Mesenchymal stem cell (in vitro differentiated cells and primary cell): ENCODE measurements around the gene CD44.

ENCODE experiments used
- DNase-seq: peaks from one replicate; pipeline ENCODE4 v3.0.0-alpha.2; 2013
- H2AFZ ChIP-seq: one replicate; pipeline ENCODE4 v1.6.1; 2013; ENCODE audit warnings: low read depth, mild to moderate bottlenecking, control low read depth, inconsistent platforms, low read length, moderate library complexity
- H2AK5ac ChIP-seq: 2 replicates; pipeline ENCODE4 v1.6.1; 2013; ENCODE audit warnings: low read length, moderate library complexity, mild to moderate bottlenecking, inconsistent platforms; ENCODE audit not compliant: severe bottlenecking
- H2BK120ac ChIP-seq: one replicate; pipeline ENCODE4 v1.6.1; 2013; ENCODE audit warnings: low read depth, mild to moderate bottlenecking, inconsistent platforms, low read length, moderate library complexity
- H2BK12ac ChIP-seq, 2 experiments: one replicate each; pipeline ENCODE4 v1.6.1; 2013; ENCODE audit warnings: inconsistent platforms in 2 of 2, low read length in 2 of 2, mild to moderate bottlenecking in 2 of 2, moderate library complexity in 2 of 2, control low read depth in 1 of 2
- H2BK15ac ChIP-seq: one replicate; pipeline ENCODE4 v1.6.1; 2013; ENCODE audit warnings: mild to moderate bottlenecking, low read depth, inconsistent platforms; ENCODE audit not compliant: poor library complexity, severe bottlenecking
- H2BK5ac ChIP-seq: 2 replicates; pipeline ENCODE4 v1.6.1; 2013; ENCODE audit warnings: low read depth, mild to moderate bottlenecking, low read length, control low read depth, inconsistent platforms; ENCODE audit not compliant: poor library complexity, severe bottlenecking
- H3K14ac ChIP-seq, 2 experiments: one replicate each; pipeline ENCODE4 v1.6.1; 2013; ENCODE audit warnings: inconsistent platforms in 2 of 2, low read length in 2 of 2, control low read depth in 1 of 2, mild to moderate bottlenecking in 1 of 2, moderate library complexity in 1 of 2
- H3K18ac ChIP-seq, 2 experiments: one replicate each; pipeline ENCODE4 v1.6.1; 2013; ENCODE audit warnings: inconsistent platforms in 2 of 2, low read length in 2 of 2, control low read depth in 1 of 2, low read depth in 1 of 2, mild to moderate bottlenecking in 1 of 2
- H3K23ac ChIP-seq, 2 experiments: one replicate each; pipeline ENCODE4 v1.6.1; 2013; ENCODE audit warnings: inconsistent platforms in 2 of 2, low read length in 2 of 2, mild to moderate bottlenecking in 2 of 2, moderate library complexity in 2 of 2, control low read depth in 1 of 2
- H3K27ac ChIP-seq: 2 replicates; pipeline ENCODE4 v1.5.1; 2013; ENCODE audit warnings: mild to moderate bottlenecking, moderate library complexity, low read length, control low read depth, inconsistent platforms; ENCODE audit not compliant: poor library complexity, severe bottlenecking
- H3K27me3 ChIP-seq, 2 experiments: 2 replicates each; pipeline versions ENCODE4 v1.6.1 to v1.7.0; 2013; ENCODE audit warnings: low read length in 2 of 2, mild to moderate bottlenecking in 2 of 2, moderate library complexity in 2 of 2, control low read depth in 1 of 2, inconsistent platforms in 1 of 2; ENCODE audit not compliant: control insufficient read depth in 1 of 2, insufficient read depth in 1 of 2
- H3K36me3 ChIP-seq, 2 experiments: 2 replicates each; pipeline versions ENCODE4 v1.6.1 to v1.7.0; 2013; ENCODE audit warnings: low read length in 2 of 2, control low read depth in 1 of 2, inconsistent platforms in 1 of 2, low read depth in 1 of 2, mild to moderate bottlenecking in 1 of 2; ENCODE audit not compliant: insufficient read depth in 2 of 2, control insufficient read depth in 1 of 2
- H3K4ac ChIP-seq, 2 experiments: one replicate each; pipeline ENCODE4 v1.6.1; 2013; ENCODE audit warnings: inconsistent platforms in 2 of 2, low read length in 2 of 2, mild to moderate bottlenecking in 2 of 2, moderate library complexity in 2 of 2, control low read depth in 1 of 2, low read depth in 1 of 2
- H3K4me1 ChIP-seq: 2 replicates; pipeline ENCODE4 v1.6.1; 2013; ENCODE audit warnings: low read depth, low read length, control low read depth; ENCODE audit not compliant: control insufficient read depth, insufficient read depth
- H3K4me2 ChIP-seq: 2 replicates; pipeline ENCODE4 v1.6.1; 2013; ENCODE audit warnings: low read length, mild to moderate bottlenecking, inconsistent platforms; ENCODE audit not compliant: poor library complexity, severe bottlenecking
- H3K4me3 ChIP-seq, 2 experiments: 2 replicates each; pipeline versions ENCODE4 v1.5.1 to v1.7.0; 2013; ENCODE audit warnings: low read length in 2 of 2, mild to moderate bottlenecking in 2 of 2, control low read depth in 1 of 2, low read depth in 1 of 2; ENCODE audit not compliant: insufficient read depth in 1 of 2
- H3K79me1 ChIP-seq: replicated peaks from 2 replicates; pipeline ENCODE4 v1.6.1; 2013; ENCODE audit warnings: mild to moderate bottlenecking, control low read depth, low read length, inconsistent platforms; ENCODE audit not compliant: poor library complexity, severe bottlenecking
- H3K9ac ChIP-seq: 2 replicates; pipeline ENCODE4 v1.7.0; 2013; ENCODE audit warnings: mild to moderate bottlenecking, low read length, moderate library complexity
- H3K9me3 ChIP-seq: 2 replicates; pipeline ENCODE4 v1.7.0; 2013; ENCODE audit warnings: mild to moderate bottlenecking, low read length; ENCODE audit not compliant: control insufficient read depth
- H4K8ac ChIP-seq: one replicate; pipeline ENCODE4 v1.6.1; 2013; ENCODE audit warnings: inconsistent platforms, mild to moderate bottlenecking, low read length, moderate library complexity
- H4K91ac ChIP-seq: one replicate; pipeline ENCODE4 v1.6.1; 2013; ENCODE audit warnings: mild to moderate bottlenecking, low read length, inconsistent platforms
- WGBS: methylation state at CpG from one replicate; pipeline ENCODE4 v1.1.7; 2013; ENCODE audit warnings: mixed read lengths; 5-methylcytosine and 5-hydroxymethylcytosine counted together

CD44 gene

DNA sequence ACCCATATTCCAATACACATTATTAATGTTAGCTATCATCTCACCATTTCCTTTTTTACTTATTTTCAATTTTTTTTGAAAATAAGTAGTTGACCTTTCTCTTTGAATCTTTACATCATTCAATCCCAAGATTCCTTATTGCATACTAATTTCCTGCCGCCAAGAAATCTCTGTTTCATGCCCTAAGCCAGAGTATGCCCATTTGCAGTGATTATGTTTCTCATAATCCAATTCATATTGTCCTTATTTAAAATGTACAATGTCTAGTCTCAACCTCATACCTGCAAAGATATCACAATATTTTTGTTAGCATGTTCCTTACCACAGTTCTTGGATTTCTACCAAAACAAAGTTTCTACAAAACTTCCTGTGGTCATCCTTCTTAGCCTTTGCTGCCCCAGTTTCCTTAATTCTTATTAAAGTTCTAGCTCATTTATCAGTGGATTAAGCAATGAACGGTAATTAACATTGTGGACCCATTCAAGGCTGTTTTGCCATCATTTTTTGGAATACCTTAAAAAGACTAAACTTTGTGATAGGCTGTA lies 75.3 kb downstream of the CD44 start:
- H3K14ac ChIP-seq: no peak overlapping the region
- H3K27me3 ChIP-seq: no peaks in the 10 kb centered on the region
- no peak overlapping the region for H3K4ac ChIP-seq
- H3K4me3 ChIP-seq: no peak overlapping the region
- peaks cover 8% of the 10 kb centered on the region for H3K4me1 ChIP-seq
- no peak overlapping the region for H3K23ac ChIP-seq
- no peak overlapping the region for H4K91ac ChIP-seq
- H3K27ac ChIP-seq: peak overlapping the region; percentile 86
- H3K9me3 ChIP-seq: peaks cover 8% of the 10 kb centered on the region
- H4K8ac ChIP-seq: no peak overlapping the region
- no peak overlapping the region for H2BK15ac ChIP-seq
- peaks cover 9 to 82% of the 10 kb centered on the region in 2 experiments for H3K36me3 ChIP-seq
- peaks cover 19% of the 10 kb centered on the region for H3K79me1 ChIP-seq
- H2AFZ ChIP-seq: no peak overlapping the region
- H2BK5ac ChIP-seq: no peak overlapping the region
- 68% methylated on average over 2 of the region's 2 CpGs for WGBS
- H2AK5ac ChIP-seq: no peak overlapping the region
- no peak overlapping the region for H2BK120ac ChIP-seq
- DNase-seq: no peak
- peak overlapping the region; percentile 5 for H3K4me2 ChIP-seq
- peak overlapping the region in 1 of 2 experiments; percentile 19 for H3K18ac ChIP-seq
- H2BK12ac ChIP-seq: no peak overlapping the region
- peak overlapping the region; percentile 80 for H3K9ac ChIP-seq

DNA sequence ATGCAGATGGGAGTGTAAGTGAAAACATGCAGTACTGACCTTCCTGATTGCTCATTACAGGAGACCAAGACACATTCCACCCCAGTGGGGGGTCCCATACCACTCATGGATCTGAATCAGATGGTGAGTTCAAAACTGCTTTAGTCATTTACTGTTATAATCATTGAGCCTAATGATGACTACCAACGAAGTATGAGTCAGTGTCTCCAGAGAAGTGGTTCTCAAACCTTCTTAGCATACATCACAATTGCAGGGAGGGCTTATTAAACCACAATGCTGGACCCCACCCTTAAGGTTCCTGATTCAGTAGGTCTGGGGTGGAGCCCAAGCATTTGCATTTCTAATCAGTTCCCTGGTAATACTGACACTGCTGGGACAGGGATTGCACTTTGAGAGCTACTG lies 75.8 kb downstream of the CD44 start:
- peak; percentile 94 for DNase-seq
- peak overlapping the region in 1 of 2 experiments; percentile 13 for H3K4ac ChIP-seq
- 0% methylated on average over 1 of the region's 1 CpG for WGBS

DNA sequence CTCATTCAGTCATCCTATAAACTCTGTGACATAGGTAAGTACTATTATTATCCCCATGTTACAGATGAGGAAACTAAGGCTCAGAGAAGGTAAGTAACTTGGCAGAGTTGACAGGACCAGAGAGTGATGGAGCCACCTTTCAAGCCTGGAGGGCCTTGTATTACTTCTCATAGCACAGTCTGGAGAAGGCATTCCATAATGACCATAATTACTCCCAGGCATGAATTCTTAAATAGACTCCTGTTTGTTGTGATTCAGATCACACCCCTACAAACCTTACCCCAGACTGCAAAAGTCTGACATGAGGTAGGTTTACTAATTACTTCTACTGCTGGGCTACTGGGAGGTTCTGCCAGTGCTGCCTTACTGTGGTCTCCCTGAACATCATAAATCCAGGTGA lies 77.0 kb downstream of the CD44 start:
- H3K36me3 ChIP-seq: peaks cover 13 to 82% of the 10 kb centered on the region in 2 experiments
- no peak overlapping the region for H2BK15ac ChIP-seq
- no peak overlapping the region for H3K14ac ChIP-seq
- peaks cover 21% of the 10 kb centered on the region for H3K79me1 ChIP-seq
- no peaks in the 10 kb centered on the region for H3K27me3 ChIP-seq
- no peak overlapping the region for H3K4me3 ChIP-seq
- H3K9me3 ChIP-seq: no peaks in the 10 kb centered on the region
- no peak overlapping the region for H3K27ac ChIP-seq
- no peak overlapping the region for H2BK12ac ChIP-seq
- H3K9ac ChIP-seq: peak overlapping the region; percentile 78
- H2AFZ ChIP-seq: no peak overlapping the region
- no peak overlapping the region for H3K4me2 ChIP-seq
- H4K8ac ChIP-seq: no peak overlapping the region
- H3K4ac ChIP-seq: no peak overlapping the region
- H4K91ac ChIP-seq: no peak overlapping the region
- H3K4me1 ChIP-seq: peaks cover 8% of the 10 kb centered on the region
- H3K18ac ChIP-seq: no peak overlapping the region
- H3K23ac ChIP-seq: no peak overlapping the region
- H2AK5ac ChIP-seq: no peak overlapping the region
- no peak overlapping the region for H2BK5ac ChIP-seq
- no peak overlapping the region for H2BK120ac ChIP-seq
- no peak for DNase-seq

More for the DNA sequence above, 75.8 kb downstream of the CD44 start:
- H3K27ac ChIP-seq: peak overlapping the region; percentile 86
- H4K91ac ChIP-seq: no peak overlapping the region
- H3K23ac ChIP-seq: no peak overlapping the region
- no peak overlapping the region for H2BK120ac ChIP-seq
- peak overlapping the region in 1 of 2 experiments; percentile 19 for H3K18ac ChIP-seq
- H2BK5ac ChIP-seq: no peak overlapping the region
- no peak overlapping the region for H2BK12ac ChIP-seq
- H2AK5ac ChIP-seq: no peak overlapping the region
- peaks cover 3% of the 10 kb centered on the region for H3K9me3 ChIP-seq
- H2AFZ ChIP-seq: no peak overlapping the region
- H3K9ac ChIP-seq: peak overlapping the region; percentile 80
- H3K79me1 ChIP-seq: peaks cover 19% of the 10 kb centered on the region
- H3K14ac ChIP-seq: no peak overlapping the region
- H2BK15ac ChIP-seq: no peak overlapping the region
- H3K4me2 ChIP-seq: peak overlapping the region; percentile 5
- peak overlapping the region; percentile 67 for H4K8ac ChIP-seq
- H3K36me3 ChIP-seq: peaks cover 9 to 82% of the 10 kb centered on the region in 2 experiments
- H3K4me1 ChIP-seq: peaks cover 8% of the 10 kb centered on the region
- no peak overlapping the region for H3K4me3 ChIP-seq
- no peaks in the 10 kb centered on the region for H3K27me3 ChIP-seq

DNA sequence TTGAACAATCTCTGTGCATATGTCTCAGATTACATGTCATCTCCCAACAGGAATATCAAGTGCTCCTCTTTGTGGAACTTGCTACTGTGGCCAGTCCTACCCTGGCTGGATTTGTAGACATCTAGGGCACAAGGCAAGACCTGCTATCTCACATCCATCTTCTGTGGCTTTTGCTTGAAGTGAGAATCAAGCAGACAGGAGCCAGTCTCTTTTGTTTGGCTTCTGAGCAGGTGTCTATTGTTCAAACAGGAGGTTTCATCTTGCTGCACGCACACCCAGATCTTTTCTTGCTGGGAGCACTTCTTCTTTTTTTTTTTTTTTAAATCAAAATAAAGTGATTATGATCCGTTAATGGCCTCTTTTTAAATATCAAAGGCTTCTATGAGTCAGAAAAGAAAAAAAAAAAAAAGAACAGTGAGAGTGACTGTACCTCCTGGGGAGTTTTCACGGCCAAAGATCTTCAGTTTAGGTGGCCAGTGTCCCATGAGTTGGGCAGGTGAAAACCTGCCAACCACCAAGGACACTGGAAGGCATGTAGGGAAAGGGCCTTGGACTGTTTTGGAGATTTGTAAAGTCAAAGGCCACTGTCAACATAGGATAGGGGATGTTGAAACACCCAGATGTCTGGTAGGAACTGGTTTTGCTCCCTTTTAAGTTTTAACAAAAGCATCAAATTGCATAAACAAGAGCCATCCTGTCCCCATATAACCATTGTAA lies 78.1 kb downstream of the CD44 start:
- 80% methylated on average over 2 of the region's 3 CpGs for WGBS
- H3K27me3 ChIP-seq: no peaks in the 10 kb centered on the region
- H3K27ac ChIP-seq: no peak overlapping the region
- H2BK5ac ChIP-seq: no peak overlapping the region
- H2BK12ac ChIP-seq: peak overlapping the region; percentile 61 to 78
- no peak overlapping the region for H2AFZ ChIP-seq
- H3K9ac ChIP-seq: peak overlapping the region; percentile 78
- no peak for DNase-seq
- no peak overlapping the region for H3K4me3 ChIP-seq
- H2BK15ac ChIP-seq: no peak overlapping the region
- no peak overlapping the region for H2BK120ac ChIP-seq
- peaks cover 19 to 82% of the 10 kb centered on the region in 2 experiments for H3K36me3 ChIP-seq
- peak overlapping the region; percentile 91 for H2AK5ac ChIP-seq
- no peak overlapping the region for H3K23ac ChIP-seq
- H4K91ac ChIP-seq: no peak overlapping the region
- no peak overlapping the region for H4K8ac ChIP-seq
- peaks cover 26% of the 10 kb centered on the region for H3K79me1 ChIP-seq
- H3K4ac ChIP-seq: peak overlapping the region; percentile 49 to 54
- no peak overlapping the region for H3K14ac ChIP-seq
- H3K9me3 ChIP-seq: no peaks in the 10 kb centered on the region
- H3K4me1 ChIP-seq: peaks cover 10% of the 10 kb centered on the region
- peak overlapping the region in 1 of 2 experiments; percentile 78 for H3K18ac ChIP-seq
- no peak overlapping the region for H3K4me2 ChIP-seq
